T-helper 9 cell (primary cell): Measurements from ENCODE around the gene RBM19.
"Not testable (repeated sequence)": the region's sequence is repeated elsewhere in the genome, so short reads cannot be mapped to it uniquely, and the experiment has no call there.

Experiments used
- DNase-seq: peaks from one replicate; pipeline ENCODE4 v3.0.0-alpha.2; 2020
- total RNA-seq, 2 donors: gene quantifications; one replicate each; lab custom pipeline; 2026; lab: John Stamatoyannopoulos, UW

Gene RBM19
- 88.1 to 88.6 reads per million in 2 donors for total RNA-seq

- peak; percentile 94 for DNase-seq
Measured at GRCh38 chr12:113965951-113966797, at the start of gene RBM19. RBM19 (minus strand) TSS chr12:113966325; CDS start chr12:113966227, 98 bp downstream.

DNA sequence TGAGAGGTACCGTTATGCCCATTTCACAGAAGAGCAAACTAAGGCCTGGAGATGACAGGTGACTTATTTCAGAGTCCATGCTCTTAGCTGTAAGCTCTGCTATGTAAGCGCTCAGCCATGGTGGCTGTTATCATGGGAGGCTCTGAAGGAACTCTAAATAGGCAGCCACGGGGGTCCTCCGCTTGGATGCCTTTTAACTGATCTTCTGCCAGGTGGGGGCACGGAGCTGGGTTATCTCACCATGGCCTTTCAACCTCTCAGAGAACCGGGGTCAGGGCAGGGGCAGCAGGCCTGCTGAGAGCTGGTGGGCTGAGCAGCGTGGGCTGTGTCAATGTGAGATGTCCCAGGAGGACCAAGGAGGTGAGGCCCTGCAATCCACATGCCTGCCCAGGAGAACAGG is 49.7 kb upstream of the RBM19 start:
- no peak for DNase-seq

- no peak for DNase-seq
Measured at GRCh38 chr12:114013575-114014345, 47.6 kb upstream of the RBM19 start.

DNA sequence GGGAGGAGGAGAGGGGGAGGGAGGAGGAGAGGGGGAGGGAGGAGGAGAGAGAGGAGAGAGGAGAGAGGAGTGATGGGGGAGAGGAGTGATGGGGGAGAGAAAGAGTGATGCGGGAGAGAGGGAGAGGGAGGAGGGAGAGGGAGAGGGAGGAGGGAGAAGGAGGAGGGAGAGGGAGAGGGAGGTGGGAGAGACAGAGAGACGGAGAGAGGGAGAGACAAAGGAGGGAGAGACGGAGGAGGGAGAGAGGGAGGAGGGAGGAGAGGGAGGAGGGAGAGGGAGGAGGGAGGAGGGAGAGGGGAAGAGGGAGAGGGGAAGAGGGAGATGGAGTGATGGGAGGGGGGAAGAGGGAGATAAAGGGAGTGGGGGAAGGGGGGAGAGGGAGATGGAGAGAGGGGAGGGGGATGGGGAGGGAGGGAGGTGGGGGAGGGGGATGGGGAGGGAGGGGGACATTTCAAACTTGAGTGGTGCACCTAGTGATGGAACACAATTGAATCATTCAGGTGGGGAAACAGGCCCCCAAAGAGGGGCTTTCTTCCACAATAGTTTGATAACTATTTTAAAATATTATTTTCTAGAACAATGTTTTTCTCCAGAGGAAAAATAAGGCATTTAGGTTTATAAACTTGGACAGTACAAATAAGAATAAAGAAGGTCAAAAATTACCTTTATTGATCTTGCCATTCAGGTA is 46.8 kb upstream of the RBM19 start:
- DNase-seq, result no peak

DNA sequence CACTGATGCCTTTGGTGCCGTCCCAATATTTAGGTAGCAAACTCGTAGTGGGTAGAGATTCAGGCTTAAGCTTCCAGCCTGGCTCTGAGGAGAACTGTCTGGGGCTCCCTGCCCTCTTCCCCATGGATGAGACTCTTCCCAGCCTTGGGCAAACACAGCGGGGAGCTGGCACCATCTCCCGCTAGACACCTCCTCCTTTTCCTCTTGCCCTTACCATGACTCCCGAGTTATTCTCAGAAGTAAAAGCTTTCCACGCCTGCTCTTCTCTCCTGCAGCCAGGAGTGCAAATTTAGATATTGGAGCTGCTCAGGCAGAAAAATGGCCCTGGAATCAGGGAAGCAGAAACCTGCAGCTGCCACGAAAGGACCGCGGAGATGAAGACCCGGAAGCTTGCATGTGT is 45.6 kb upstream of the RBM19 start:
- DNase-seq, result no peak

DNA sequence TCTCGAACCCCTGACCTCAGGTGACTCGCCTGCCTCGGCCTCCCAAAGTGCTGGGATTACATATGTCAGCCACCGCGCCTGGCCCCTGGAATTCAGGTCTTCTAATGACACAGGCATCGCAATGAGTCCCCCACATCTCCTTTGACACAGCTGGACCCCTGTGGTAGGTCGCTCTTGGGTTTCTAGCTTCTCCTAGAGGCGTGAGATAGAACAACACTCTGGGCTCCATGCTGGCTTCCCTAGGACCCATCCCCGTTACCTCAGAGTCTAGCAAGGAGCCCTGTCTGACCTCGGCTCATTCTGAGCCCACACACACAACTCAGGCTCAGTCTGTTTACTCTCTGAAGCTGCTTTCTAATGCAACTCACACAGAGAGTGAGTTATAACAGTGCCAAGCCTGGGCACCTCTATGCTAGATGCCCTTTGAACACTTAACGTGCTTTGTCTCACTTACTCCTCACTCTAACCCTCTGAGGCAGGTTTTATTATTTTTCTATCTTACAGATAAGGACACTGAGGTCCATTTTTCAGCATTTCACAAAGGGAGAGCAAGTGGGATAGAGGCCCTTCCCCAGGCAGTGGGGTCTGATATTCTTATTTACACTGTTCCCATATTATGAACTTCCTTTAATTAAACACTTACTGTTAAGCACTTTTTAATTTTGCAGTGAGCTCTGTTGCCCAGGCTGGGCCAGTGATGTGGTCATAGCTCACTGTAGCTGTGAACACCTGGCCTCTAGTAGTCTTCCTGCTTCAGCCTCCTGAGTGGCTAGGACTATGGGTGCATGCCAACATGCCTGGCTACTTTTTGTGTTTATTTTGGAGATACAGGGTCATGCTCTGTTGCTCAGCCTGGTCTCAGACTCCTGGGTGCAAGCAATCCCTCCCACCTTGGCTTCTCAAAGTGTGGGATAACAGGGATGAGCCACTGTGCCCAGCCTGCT is 40.6 kb upstream of the RBM19 start:
- no peak for DNase-seq

DNA sequence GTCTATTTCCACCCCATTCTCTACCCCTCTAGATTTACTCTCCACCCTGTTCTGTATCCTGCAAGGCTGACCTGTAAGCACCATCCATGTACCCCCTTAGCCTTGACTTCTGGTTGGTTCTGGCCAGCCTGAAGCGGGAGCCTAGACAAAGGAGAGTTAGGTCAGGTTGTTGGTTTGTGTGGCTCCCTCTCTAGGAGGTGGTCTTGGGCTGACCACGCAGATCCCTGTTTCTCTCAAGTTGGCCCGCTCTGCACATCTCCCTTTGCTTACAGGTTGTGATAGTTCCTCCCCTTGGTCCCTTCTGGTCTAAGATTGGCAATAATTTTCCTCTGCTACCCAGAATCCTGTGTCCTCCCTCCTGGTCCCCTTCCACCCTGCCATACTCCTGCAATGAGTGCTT is 38.3 kb upstream of the RBM19 start:
- no peak for DNase-seq

DNA sequence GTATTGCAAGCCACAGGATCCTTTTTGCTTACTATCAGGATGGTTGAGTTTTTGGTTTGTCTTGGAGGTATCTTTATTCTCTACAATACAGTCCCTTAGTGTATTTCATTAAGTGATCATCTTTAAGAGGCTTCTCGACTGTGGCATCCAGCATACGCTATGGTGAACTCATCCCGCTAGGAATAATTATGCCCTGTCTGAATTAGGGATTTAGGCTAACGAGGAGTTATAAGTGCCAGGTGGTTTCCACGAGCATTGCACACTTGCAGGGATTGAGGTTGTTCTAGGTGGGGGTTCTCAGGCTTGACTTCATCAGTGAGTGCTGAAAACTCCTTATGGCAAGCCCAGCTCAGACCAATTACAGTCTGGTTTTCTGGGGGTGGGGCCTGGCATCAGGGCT is 37.2 kb upstream of the RBM19 start:
- DNase-seq, result no peak

DNA sequence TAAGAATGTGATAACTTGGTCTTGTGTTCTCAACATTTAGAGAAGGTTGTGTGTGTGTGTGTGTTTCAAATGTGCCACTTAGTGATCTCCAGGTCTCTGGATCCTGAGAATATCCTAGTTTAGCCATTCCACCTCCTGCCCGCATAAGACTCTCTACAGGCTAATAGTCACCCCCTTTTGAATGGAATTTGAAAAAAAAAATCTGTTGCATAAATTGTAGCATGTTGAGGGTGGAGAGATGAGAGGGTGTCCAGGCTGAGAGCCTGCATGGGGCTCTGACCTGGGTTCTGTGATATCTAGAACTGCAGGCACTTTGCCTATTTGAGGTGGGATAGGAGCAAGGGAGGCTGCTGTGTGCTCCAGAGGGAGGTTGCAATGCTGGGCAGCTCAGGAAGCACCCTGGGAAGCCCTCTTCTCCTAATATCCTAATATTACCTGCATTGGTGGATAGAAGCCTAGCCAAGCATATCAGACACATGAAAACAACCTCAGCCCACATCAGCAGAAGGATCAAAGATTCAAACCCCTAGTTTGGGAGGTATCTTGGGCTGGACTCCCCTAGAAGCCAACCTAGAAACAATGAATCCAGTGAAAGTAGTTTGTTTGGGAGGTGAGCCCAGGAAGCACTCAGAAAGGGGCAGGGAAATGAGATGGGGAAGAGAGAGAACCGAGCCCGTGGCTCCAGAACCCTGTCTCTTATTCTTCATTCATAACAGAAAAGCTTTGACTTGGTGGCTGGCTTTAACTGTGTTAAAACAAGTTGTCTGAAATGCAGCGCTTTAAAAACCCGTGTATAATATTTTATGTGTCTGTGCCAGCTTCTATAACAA is 35.6 kb upstream of the RBM19 start:
- DNase-seq, result no peak

DNA sequence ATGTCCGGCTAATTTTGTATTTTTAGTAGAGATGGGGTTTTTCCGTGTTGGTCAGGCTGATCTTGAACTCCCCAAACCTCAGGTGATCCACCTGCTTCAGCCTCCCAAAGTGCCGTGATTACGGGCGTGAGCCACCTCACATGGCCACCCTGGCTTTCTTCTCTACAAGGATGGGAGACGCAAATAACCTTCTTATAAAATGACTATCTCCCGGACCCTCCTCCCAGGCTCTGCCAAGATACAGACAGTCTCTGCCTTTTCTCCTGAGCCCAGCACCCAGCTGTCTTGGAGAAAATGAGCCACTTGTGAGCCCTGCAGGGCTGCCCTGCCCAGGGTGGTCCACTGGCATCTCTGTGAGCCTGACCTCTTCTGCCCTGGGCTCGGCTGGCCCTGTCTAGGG is 34.7 kb upstream of the RBM19 start:
- DNase-seq, result no peak

DNA sequence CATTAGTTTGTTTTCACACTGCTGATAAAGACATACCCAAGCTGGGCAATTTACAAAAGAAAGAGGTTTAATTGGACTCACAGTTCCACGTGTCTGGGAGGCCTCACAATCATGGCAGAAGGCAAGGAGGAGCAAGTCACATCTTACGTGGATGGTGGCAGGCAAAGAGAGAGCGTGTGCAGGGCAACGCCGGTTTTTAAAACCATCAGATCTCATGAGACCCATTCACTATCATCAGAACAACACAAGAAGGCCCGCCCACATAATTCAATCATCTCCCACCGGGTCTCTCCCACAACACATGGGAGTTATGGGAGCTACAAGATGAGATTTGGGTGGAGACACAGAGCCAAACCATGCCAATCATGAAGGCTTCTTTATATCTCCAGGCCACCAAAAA is 34.1 kb upstream of the RBM19 start:
- DNase-seq, result not testable (repeated sequence)

DNA sequence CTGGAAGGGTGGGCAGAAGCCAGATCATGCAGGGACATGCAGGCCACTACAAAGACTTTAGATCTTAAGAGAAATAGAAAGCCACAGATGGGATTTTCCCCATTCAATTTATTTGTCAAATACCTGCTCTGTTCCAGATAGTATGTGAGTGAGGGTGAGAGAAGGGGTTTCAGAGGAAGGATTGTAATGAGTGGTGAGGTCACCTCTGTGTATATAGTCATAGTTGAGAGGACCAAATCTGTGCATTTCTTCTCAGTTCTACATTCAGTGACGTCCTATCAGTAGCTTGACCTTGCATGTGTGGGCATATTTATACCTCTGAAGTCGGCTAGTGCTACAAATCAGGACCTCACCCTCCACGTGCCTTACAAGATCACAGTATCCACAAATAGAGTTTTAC is 31.2 kb upstream of the RBM19 start:
- no peak for DNase-seq

- DNase-seq, result no peak
Measured at GRCh38 chr12:113996026-113996425, 29.9 kb upstream of the RBM19 start.

DNA sequence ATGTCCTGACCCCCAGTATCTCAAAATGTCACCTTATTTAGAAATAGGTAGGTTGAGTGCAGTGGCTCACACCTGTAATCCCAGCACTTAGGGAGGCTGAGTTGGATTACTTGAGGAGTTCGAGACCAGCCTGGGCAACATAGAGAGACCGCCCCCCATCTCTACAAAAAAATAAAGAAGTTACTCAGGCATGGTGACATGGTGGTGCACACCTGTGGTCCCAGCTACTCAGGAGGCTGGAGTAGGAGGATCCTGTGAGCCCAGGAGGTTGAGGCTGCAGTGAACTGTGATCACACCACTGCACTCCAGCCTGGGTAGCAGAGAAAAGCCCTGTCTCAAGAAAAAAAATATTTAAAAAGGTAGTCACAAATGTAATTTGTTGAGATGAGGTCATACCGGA is 27.9 kb upstream of the RBM19 start:
- DNase-seq, result no peak

GRCh38 chr12:113992751-113993150 is 26.6 kb upstream of the RBM19 start:
- not testable (repeated sequence) for DNase-seq

- DNase-seq, result no peak
Measured at GRCh38 chr12:113991224-113992044, 25.3 kb upstream of the RBM19 start.

DNA sequence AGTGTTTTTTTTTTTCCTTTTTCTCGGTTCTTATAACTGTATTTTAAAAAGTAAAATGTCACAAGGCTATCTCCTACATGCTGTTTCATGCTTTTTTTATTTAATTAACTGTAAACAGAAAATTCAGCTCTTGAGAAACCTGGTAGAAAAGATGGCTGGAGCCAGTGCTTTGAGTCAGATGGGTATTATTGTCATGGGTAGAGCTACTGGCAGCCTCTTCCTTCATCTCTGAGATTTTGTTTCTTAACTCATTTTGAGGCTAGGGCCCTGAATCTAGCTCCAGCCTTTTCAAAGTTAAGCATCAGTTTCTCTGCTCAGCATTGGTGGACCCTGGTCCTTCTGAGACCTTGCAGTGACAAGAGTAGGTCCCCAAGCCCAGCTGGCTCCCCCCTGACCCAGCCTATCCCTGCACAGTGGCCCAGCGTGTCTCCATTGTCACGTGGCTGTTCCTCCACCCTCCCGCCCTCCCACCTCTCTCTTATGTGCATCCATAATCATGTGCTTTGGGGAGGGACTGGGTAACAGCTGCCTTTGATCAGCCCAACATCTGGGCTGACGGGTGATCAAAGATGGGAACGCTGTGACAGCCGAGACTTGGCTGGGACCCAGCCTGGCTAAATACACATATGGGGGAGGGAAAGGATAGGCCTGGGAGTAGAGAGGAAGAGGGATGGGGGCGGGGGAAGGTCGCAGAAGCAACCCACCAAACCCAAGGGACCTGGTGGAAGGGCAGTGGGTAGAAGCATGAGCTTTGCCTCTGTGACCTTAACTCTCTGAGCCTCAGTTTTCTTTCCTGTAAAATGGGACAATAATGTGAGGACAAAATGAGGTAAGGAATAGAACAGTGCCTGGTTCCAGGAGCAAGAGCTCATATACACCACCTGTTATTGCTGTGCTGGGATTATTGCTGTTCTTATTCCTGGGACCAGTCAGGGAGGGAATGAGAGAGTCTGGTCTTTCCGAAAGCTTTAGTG is 24.4 kb upstream of the RBM19 start:
- DNase-seq, result no peak

DNA sequence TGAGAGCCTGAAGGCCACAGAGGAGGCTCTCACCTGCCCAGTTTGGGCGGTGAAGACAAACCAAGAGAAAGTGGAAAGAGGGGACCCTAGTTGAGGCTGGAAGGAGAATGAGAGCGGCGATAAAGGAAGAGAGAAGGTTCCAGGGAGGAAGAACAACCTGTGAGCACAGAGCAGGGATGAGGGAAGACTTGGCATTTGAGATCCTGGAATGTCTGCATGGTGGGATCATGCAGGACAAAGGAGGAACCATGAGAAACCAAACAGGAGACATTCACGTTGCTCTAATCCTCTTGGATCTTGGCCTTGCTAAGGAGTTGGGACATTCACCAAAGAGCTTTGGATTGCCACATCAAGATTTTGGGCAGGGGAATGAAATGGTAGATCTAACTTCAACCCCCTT is 22.9 kb upstream of the RBM19 start:
- no peak for DNase-seq

GRCh38 chr12:113988064-113988451 is 21.9 kb upstream of the RBM19 start:
- no peak for DNase-seq
